Naive thymus-derived CD4-positive, alpha-beta T cell (primary cell): ENCODE data around the gene GOLGA8R. TPM values are rescaled to one million over a fixed set of nuclear protein-coding genes. Genes with fewer than 3 reads are reported as not detected.
"Not testable (repeated sequence)": the region's sequence is repeated elsewhere in the genome, so short reads cannot be mapped to it uniquely, and the experiment has no call there.

Experiments
- ATAC-seq: fragments of 150-1000 bp; cut with Tn5 transposase; 2 replicates; pipeline ENCODE4 v1.10.0; 2021; ENCODE audit warnings: mild to moderate bottlenecking, moderate library complexity
- CTCF ChIA-PET: fragments of 350-600 bp; sonication (Branson Sonifier 250); formaldehyde crosslinking; loops from one replicate; lab custom pipeline; 2021; ENCODE audit warnings: antibody characterized with exemption; lab: Charles Lee
- POLR2A ChIA-PET: fragments of 350-600 bp; sonication (Branson Sonifier 250); formaldehyde crosslinking; loops from one replicate; lab custom pipeline; 2021; ENCODE audit warnings: antibody characterized with exemption, inconsistent platforms; lab: Charles Lee
- DNase-seq, 9 donors: peaks; one replicate each; pipeline versions ENCODE4 v3.0.0 to v3.0.0-alpha.2; 2020 to 2022; ENCODE audit warnings: mixed read lengths in 1 of 9
- H3K27ac ChIP-seq: one replicate; pipeline ENCODE4 v1.7.0; 2013; ENCODE audit warnings: mild to moderate bottlenecking, low read depth, low read length, moderate library complexity
- H3K27me3 ChIP-seq, 2 donors: one replicate each; pipeline ENCODE4 v1.7.0; 2013; ENCODE audit warnings: low read length in 2 of 2, mild to moderate bottlenecking in 2 of 2, moderate library complexity in 2 of 2; ENCODE audit not compliant: control insufficient read depth in 2 of 2, insufficient read depth in 2 of 2
- H3K36me3 ChIP-seq, 3 experiments: 1 replicate in 2 of 3; 2 replicates in 1 of 3; pipeline ENCODE4 v1.7.0; 2013; ENCODE audit warnings: low read length in 3 of 3, mild to moderate bottlenecking in 3 of 3, moderate library complexity in 1 of 3; ENCODE audit not compliant: insufficient read depth in 3 of 3, control insufficient read depth in 2 of 3
- H3K4me1 ChIP-seq, 2 donors: one replicate each; pipeline ENCODE4 v1.7.0; 2013; ENCODE audit warnings: low read length in 2 of 2, mild to moderate bottlenecking in 2 of 2, moderate library complexity in 1 of 2; ENCODE audit not compliant: control insufficient read depth in 2 of 2, insufficient read depth in 2 of 2
- H3K4me3 ChIP-seq: 2 replicates; pipeline ENCODE4 v1.7.0; 2013; ENCODE audit warnings: mild to moderate bottlenecking, low read length
- H3K9me3 ChIP-seq, 3 experiments: 1 replicate in 2 of 3; 2 replicates in 1 of 3; pipeline ENCODE4 v1.7.0; 2013; ENCODE audit warnings: low read length in 3 of 3; ENCODE audit not compliant: control insufficient read depth in 2 of 3
- H3K27ac Mint-ChIP-seq, 9 donors: one replicate each; pipeline ENCODE4 v1.8.0; 2020 to 2022; ENCODE audit warnings: mixed read lengths in 9 of 9, mild to moderate bottlenecking in 8 of 9, moderate library complexity in 5 of 9, inconsistent platforms in 2 of 9
- H3K27me3 Mint-ChIP-seq, 5 donors: one replicate each; pipeline ENCODE4 v1.8.0; 2021 to 2022; ENCODE audit warnings: mixed read lengths in 5 of 5, mild to moderate bottlenecking in 1 of 5
- H3K36me3 Mint-ChIP-seq, 5 donors: one replicate each; pipeline ENCODE4 v1.8.0; 2020 to 2022; ENCODE audit warnings: mixed read lengths in 5 of 5, mild to moderate bottlenecking in 3 of 5, inconsistent platforms in 1 of 5
- H3K4me1 Mint-ChIP-seq, 7 donors: one replicate each; pipeline ENCODE4 v1.8.0; 2020 to 2022; ENCODE audit warnings: mixed read lengths in 7 of 7, mild to moderate bottlenecking in 3 of 7, inconsistent platforms in 1 of 7
- H3K4me3 Mint-ChIP-seq, 10 donors: one replicate each; pipeline ENCODE4 v1.8.0; 2020 to 2022; ENCODE audit warnings: mild to moderate bottlenecking in 10 of 10, mixed read lengths in 10 of 10, moderate library complexity in 6 of 10, inconsistent platforms in 2 of 10
- H3K9me3 Mint-ChIP-seq, 11 donors: one replicate each; pipeline ENCODE4 v1.8.0; 2020 to 2022; ENCODE audit warnings: mixed read lengths in 11 of 11, mild to moderate bottlenecking in 4 of 11, inconsistent platforms in 1 of 11, moderate library complexity in 1 of 11
- intact Hi-C, 2 donors: fragments of 100-400 bp; cut with micrococcal nuclease; formaldehyde crosslinking; loops; one replicate each; pipeline ENCODE4 v1.15.1; 2023
- polyA plus RNA-seq, 2 donors: library from polyadenylated mRNA; unstranded; fragments of 300-500 nt; fragmentation: Illumina TruSeq; gene quantifications; one replicate each; pipeline ENCODE4 v1.2.3, GENCODE V29; 2021
- total RNA-seq, 6 experiments: library from RNA in 5 of 6; stranded (reverse) in 5 of 6; gene quantifications; 1 replicate in 5 of 6; 2 replicates in 1 of 6; pipeline ENCODE4 v1.2.3 and lab custom pipeline; 2021 to 2026

The GOLGA8R gene
- total and polyA plus RNA-seq, 7 experiments from 2014 or later, result 0.11 to 10.0 (median 6.9) TPM

GRCh38 chr15:30355043-30355442, 59.0 kb downstream of the GOLGA8R start:
- DNase-seq, H3K27me3 ChIP-seq: not testable (repeated sequence)

More at GRCh38 chr15:30355043-30355442, 59.0 kb downstream of the GOLGA8R start:
- CTCF ChIA-PET, intact Hi-C loops, H3K9me3 ChIP-seq, H3K4me3 ChIP-seq, H3K4me1 ChIP-seq, H3K4me3 Mint-ChIP-seq, H3K36me3 ChIP-seq, H3K27ac ChIP-seq, H3K27ac Mint-ChIP-seq, H3K9me3 Mint-ChIP-seq, ATAC-seq, POLR2A ChIA-PET, H3K4me1 Mint-ChIP-seq, H3K27me3 Mint-ChIP-seq, H3K36me3 Mint-ChIP-seq: not testable (repeated sequence)

Other genes starting within 250 kb of the GOLGA8R start
- 1 to 10 TPM in 3 of 5 experiments, under 1 TPM in 2; 0.19 to 2.9 (median 1.8) TPM for gene CHRFAM7A, start 20.7 kb downstream of the GOLGA8R start, total RNA-seq
- gene CHRFAM7A, start 20.7 kb downstream of the GOLGA8R start, polyA plus RNA-seq, result not detected
- 1 to 10 TPM in 2 of 5 experiments, not detected in 3; 1.9 to 4.1 TPM for gene GOLGA8Q, start 137.8 kb upstream of the GOLGA8R start, total RNA-seq
- gene GOLGA8Q, start 137.8 kb upstream of the GOLGA8R start, polyA plus RNA-seq, result not detected
- gene GOLGA8H, start 189.8 kb upstream of the GOLGA8R start, total RNA-seq, result under 1 TPM in 3 of 5 experiments, not detected in 2; 0.19 to 0.49 (median 0.19) TPM
- not detected for gene GOLGA8H, start 189.8 kb upstream of the GOLGA8R start, polyA plus RNA-seq